Nephron progenitor cell (in vitro differentiated cells): ENCODE data around the gene DNASE1L2.

Experiments
- DNase-seq: peaks from one replicate; pipeline ENCODE4 v3.0.0; 2021
- H3K27ac Mint-ChIP-seq: 2 replicates; pipeline ENCODE4 v1.8.0; 2021; ENCODE audit warnings: mild to moderate bottlenecking, moderate library complexity, mixed read lengths
- H3K27me3 Mint-ChIP-seq: 2 replicates; pipeline ENCODE4 v1.8.0; 2021; ENCODE audit warnings: mild to moderate bottlenecking, low read depth, mixed read lengths; ENCODE audit not compliant: poor library complexity
- H3K36me3 Mint-ChIP-seq: 2 replicates; pipeline ENCODE4 v1.8.0; 2021; ENCODE audit warnings: low read depth, mixed read lengths
- H3K4me1 Mint-ChIP-seq: 2 replicates; pipeline ENCODE4 v1.8.0; 2021; ENCODE audit warnings: mixed read lengths
- H3K4me3 Mint-ChIP-seq: 2 replicates; pipeline ENCODE4 v1.8.0; 2021; ENCODE audit warnings: mild to moderate bottlenecking, moderate library complexity, mixed read lengths
- H3K9me3 Mint-ChIP-seq: 2 replicates; pipeline ENCODE4 v1.8.0; 2021; ENCODE audit warnings: mild to moderate bottlenecking, moderate library complexity, mixed read lengths
- CTCF ChIP-seq: fragments of 200-600 bp; sonication (generic); IDR thresholded peaks from 2 replicates; pipeline ENCODE4 v1.5.0; 2021; ENCODE audit warnings: antibody characterized with exemption

The DNASE1L2 gene

GRCh38 chr16:2230376-2230775 is 5.9 kb upstream of the DNASE1L2 start:
- Mint-ChIP-seq H3K36me3 (peaks cover 5% of the 10 kb centered on the region), H3K27me3 (peaks cover 4% of the 10 kb centered on the region), H3K4me1 (peaks cover 13% of the 10 kb centered on the region), H3K9me3 (no peaks in the 10 kb centered on the region), H3K27ac (no peak overlapping the region), H3K4me3 (no peak overlapping the region)
- TF ChIP-seq CTCF: no peak
- DNase-seq: no peak

- Mint-ChIP-seq H3K9me3 (no peaks in the 10 kb centered on the region), H3K27ac (peak overlapping the region; percentile 19), H3K4me3 (no peak overlapping the region), H3K4me1 (peaks cover 8% of the 10 kb centered on the region), H3K27me3 (peaks cover 10% of the 10 kb centered on the region), H3K36me3 (peaks cover 5% of the 10 kb centered on the region)
- no peak for TF ChIP-seq CTCF
- DNase-seq: no peak
Observed at GRCh38 chr16:2231016-2231931, 5.0 kb upstream of the DNASE1L2 start.

GRCh38 chr16:2232094-2232990 is 3.9 kb upstream of the DNASE1L2 start:
- Mint-ChIP-seq H3K4me1 (no peaks in the 10 kb centered on the region), H3K4me3 (no peak overlapping the region), H3K9me3 (no peaks in the 10 kb centered on the region), H3K27me3 (peaks cover 15% of the 10 kb centered on the region), H3K27ac (no peak overlapping the region), H3K36me3 (no peaks in the 10 kb centered on the region)
- DNase-seq: no peak
- no peak for TF ChIP-seq CTCF

- Mint-ChIP-seq H3K36me3 (no peaks in the 10 kb centered on the region), H3K4me1 (no peaks in the 10 kb centered on the region), H3K4me3 (no peak overlapping the region), H3K9me3 (no peaks in the 10 kb centered on the region), H3K27ac (no peak overlapping the region), H3K27me3 (peaks cover 22% of the 10 kb centered on the region)
- DNase-seq: no peak
- TF ChIP-seq CTCF: no peak
Observed at GRCh38 chr16:2233046-2233775, 3.0 kb upstream of the DNASE1L2 start.

GRCh38 chr16:2233872-2234812 is 2.1 kb upstream of the DNASE1L2 start:
- H3K9me3 Mint-ChIP-seq: no peaks in the 10 kb centered on the region
- no peak for TF ChIP-seq CTCF
- H3K27me3 Mint-ChIP-seq: peaks cover 28% of the 10 kb centered on the region
- no peaks in the 10 kb centered on the region for H3K36me3 Mint-ChIP-seq
- no peak overlapping the region for H3K27ac Mint-ChIP-seq
- DNase-seq: no peak
- H3K4me3 Mint-ChIP-seq: no peak overlapping the region
- no peaks in the 10 kb centered on the region for H3K4me1 Mint-ChIP-seq
